HEK293 (cell line): ENCODE measurements around the gene ABCB10.

Experiments used
- CTCF ChIA-PET: fragments of 350-600 bp; formaldehyde crosslinking; extraction: SDS; loops from one replicate; lab custom pipeline; 2021; ENCODE audit warnings: antibody characterized with exemption; lab: Yijun Ruan, JAX
- POLR2A ChIA-PET: fragments of 300-600 bp; formaldehyde crosslinking; extraction: SDS; loops from one replicate; lab custom pipeline; 2020; ENCODE audit warnings: antibody characterized with exemption, inconsistent platforms; lab: Yijun Ruan, JAX
- H3K27ac ChIP-seq: fragments of 200-500 bp; sonication (Bioruptor generic); 2 replicates; pipeline ENCODE4 v1.5.1; 2014; ENCODE audit warnings: low read depth, low read length, control low read depth, inconsistent platforms; ENCODE audit errors: extremely low read depth
- H3K36me3 ChIP-seq, 2 experiments: fragments of 200-500 bp in 1 of 2; sonication (Bioruptor generic) in 1 of 2; 1 replicate in 1 of 2; 2 replicates in 1 of 2; pipeline ENCODE4 v1.5.1; 2014 to 2017; ENCODE audit warnings: inconsistent platforms in 2 of 2, low read length in 2 of 2; ENCODE audit not compliant: control insufficient read depth in 2 of 2, insufficient read depth in 1 of 2
- H3K4me1 ChIP-seq: fragments of 200-500 bp; sonication (Bioruptor generic); 2 replicates; pipeline ENCODE4 v1.5.1; 2014; ENCODE audit warnings: mild to moderate bottlenecking, low read length, inconsistent platforms; ENCODE audit not compliant: control insufficient read depth, insufficient read depth
- H3K4me3 ChIP-seq: 2 replicates; pipeline ENCODE4 v1.5.1; 2011; ENCODE audit warnings: low read depth, mild to moderate bottlenecking, control low read depth, low read length, moderate library complexity
- H3K9me3 ChIP-seq: fragments of 200-500 bp; sonication (Bioruptor generic); 2 replicates; pipeline ENCODE4 v1.5.1; 2014; ENCODE audit warnings: low read depth, low read length, inconsistent platforms; ENCODE audit not compliant: control insufficient read depth, insufficient read depth
- PRDM1 ChIP-seq: fragments of 450-650 bp; formaldehyde crosslinking; IDR thresholded peaks from 2 replicates; pipeline ENCODE4; 2016; ENCODE audit warnings: missing biosample characterization, missing genetic modification characterization
- SCRT1 ChIP-seq: fragments of 450-650 bp; formaldehyde crosslinking; IDR thresholded peaks from 2 replicates; pipeline ENCODE4 v1.5.1; 2016; ENCODE audit warnings: missing biosample characterization, missing genetic modification characterization, borderline replicate concordance
- SCRT2 ChIP-seq: fragments of 450-650 bp; formaldehyde crosslinking; IDR thresholded peaks from 2 replicates; pipeline ENCODE4 v1.5.1; 2016; ENCODE audit warnings: missing biosample characterization, missing genetic modification characterization
- YY2 ChIP-seq: fragments of 450-650 bp; formaldehyde crosslinking; IDR thresholded peaks from 2 replicates; pipeline ENCODE4 v1.5.1; 2016; ENCODE audit warnings: missing biosample characterization, missing genetic modification characterization
- ZBTB17 ChIP-seq: fragments of 450-650 bp; formaldehyde crosslinking; IDR thresholded peaks from 2 replicates; pipeline ENCODE4 v1.5.1; 2016; ENCODE audit warnings: missing biosample characterization, missing genetic modification characterization
- ZFP69B ChIP-seq: fragments of 450-650 bp; formaldehyde crosslinking; IDR thresholded peaks from 2 replicates; pipeline ENCODE4 v1.5.1; 2016; ENCODE audit warnings: missing biosample characterization, missing genetic modification characterization
- ZIC2 ChIP-seq: fragments of 450-650 bp; formaldehyde crosslinking; IDR thresholded peaks from 2 replicates; pipeline ENCODE4 v1.5.1; 2016; ENCODE audit warnings: missing biosample characterization, missing genetic modification characterization
- ZNF132 ChIP-seq: fragments of 450-650 bp; formaldehyde crosslinking; IDR thresholded peaks from 2 replicates; pipeline ENCODE4 v1.5.1; 2017; ENCODE audit warnings: missing biosample characterization, missing genetic modification characterization, borderline replicate concordance
- ZNF133 ChIP-seq: fragments of 450-650 bp; formaldehyde crosslinking; IDR thresholded peaks from 2 replicates; pipeline ENCODE4 v1.5.1; 2016; ENCODE audit warnings: missing biosample characterization, missing genetic modification characterization
- ZNF155 ChIP-seq: fragments of 450-650 bp; formaldehyde crosslinking; IDR thresholded peaks from 2 replicates; pipeline ENCODE4 v1.5.1; 2016; ENCODE audit warnings: missing biosample characterization, missing genetic modification characterization
- ZNF214 ChIP-seq: fragments of 450-650 bp; formaldehyde crosslinking; IDR thresholded peaks from 2 replicates; pipeline ENCODE4 v1.5.1; 2017; ENCODE audit warnings: missing biosample characterization, mild to moderate bottlenecking, missing genetic modification characterization, borderline replicate concordance
- ZNF266 ChIP-seq: fragments of 450-650 bp; formaldehyde crosslinking; IDR thresholded peaks from 2 replicates; pipeline ENCODE4 v1.5.1; 2016; ENCODE audit warnings: missing biosample characterization, missing genetic modification characterization, low read depth
- ZNF292 ChIP-seq: fragments of 450-650 bp; formaldehyde crosslinking; IDR thresholded peaks from 2 replicates; pipeline ENCODE4 v1.5.1; 2016; ENCODE audit warnings: low read depth, missing biosample characterization, missing genetic modification characterization, borderline replicate concordance
- ZNF302 ChIP-seq: fragments of 450-650 bp; formaldehyde crosslinking; IDR thresholded peaks from 2 replicates; pipeline ENCODE4 v1.5.1; 2016; ENCODE audit warnings: missing biosample characterization, missing genetic modification characterization, low read depth
- ZNF324 ChIP-seq: fragments of 450-650 bp; formaldehyde crosslinking; IDR thresholded peaks from 2 replicates; pipeline ENCODE4 v1.5.1; 2016; ENCODE audit warnings: missing biosample characterization, missing genetic modification characterization
- ZNF404 ChIP-seq: fragments of 450-650 bp; formaldehyde crosslinking; IDR thresholded peaks from 2 replicates; pipeline ENCODE4 v1.5.1; 2017; ENCODE audit warnings: missing biosample characterization, missing genetic modification characterization
- ZNF433 ChIP-seq: fragments of 450-650 bp; formaldehyde crosslinking; IDR thresholded peaks from 2 replicates; pipeline ENCODE4 v1.5.1; 2016; ENCODE audit warnings: missing biosample characterization, missing genetic modification characterization, low read depth
- ZNF600 ChIP-seq: fragments of 450-650 bp; formaldehyde crosslinking; IDR thresholded peaks from 2 replicates; pipeline ENCODE4 v1.5.1; 2016; ENCODE audit warnings: missing biosample characterization, missing genetic modification characterization
- ZNF658 ChIP-seq: fragments of 450-650 bp; formaldehyde crosslinking; IDR thresholded peaks from 2 replicates; pipeline ENCODE4; 2016; ENCODE audit warnings: missing biosample characterization, missing genetic modification characterization
- ZNF677 ChIP-seq: fragments of 450-650 bp; IDR thresholded peaks from 2 replicates; pipeline ENCODE4 v1.5.0; 2018; ENCODE audit warnings: missing biosample characterization, mild to moderate bottlenecking, missing genetic modification characterization, moderate library complexity
- ZNF785 ChIP-seq: fragments of 450-650 bp; formaldehyde crosslinking; IDR thresholded peaks from 2 replicates; pipeline ENCODE4 v1.5.1; 2016; ENCODE audit warnings: missing biosample characterization, missing genetic modification characterization
- TF ChIP-seq, protein P1 (sequence below): fragments of 450-650 bp; formaldehyde crosslinking; IDR thresholded peaks from 2 replicates; pipeline ENCODE4 v1.5.1; 2016; ENCODE audit warnings: missing biosample characterization, missing genetic modification characterization, borderline replicate concordance
- TF ChIP-seq, protein P2 (sequence below): fragments of 450-650 bp; formaldehyde crosslinking; IDR thresholded peaks from 2 replicates; pipeline ENCODE4 v1.5.1; 2017; ENCODE audit warnings: missing biosample characterization, missing genetic modification characterization
- TF ChIP-seq, protein P3 (sequence below): fragments of 450-650 bp; formaldehyde crosslinking; IDR thresholded peaks from 2 replicates; pipeline ENCODE4 v1.5.1; 2017; ENCODE audit warnings: missing biosample characterization, missing genetic modification characterization
- TF ChIP-seq, protein P4 (sequence below): fragments of 450-650 bp; IDR thresholded peaks from 2 replicates; pipeline ENCODE4 v1.5.1; 2018; ENCODE audit warnings: missing biosample characterization, mild to moderate bottlenecking, missing genetic modification characterization

Gene ABCB10

DNA sequence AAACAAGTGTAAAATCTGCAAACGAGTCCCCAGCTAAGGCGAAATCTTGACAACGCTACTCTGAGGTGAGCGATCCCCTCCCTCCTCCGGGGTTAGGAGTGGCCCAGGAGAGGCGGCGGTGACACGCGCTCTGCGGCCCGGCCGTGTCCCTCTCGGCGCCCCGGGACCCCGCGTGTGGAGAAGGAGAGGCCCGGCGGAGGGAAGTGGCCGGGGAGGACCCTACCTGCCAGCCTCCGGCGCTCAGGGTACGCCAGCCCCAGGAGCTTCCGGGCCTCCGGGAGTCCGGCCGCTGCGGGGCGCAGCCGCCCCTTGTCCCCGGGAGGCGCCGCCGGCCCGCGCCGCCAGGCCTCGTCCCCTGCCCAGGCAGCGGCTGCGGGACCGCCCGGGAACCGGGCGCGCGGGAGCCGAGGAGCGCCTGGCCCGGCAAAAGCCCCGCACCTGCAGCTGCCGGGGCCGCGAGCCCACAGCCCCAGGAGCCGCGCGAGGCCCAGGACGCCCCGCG, 543 bp downstream of the ABCB10 start (continued):
- no peak for TF ChIP-seq ZNF266 (tag by site-specific recombination)
- TF ChIP-seq ZNF658 (tag by site-specific recombination) = no peak
- no peak for TF ChIP-seq ZNF302
- no peak for TF ChIP-seq ZNF155

DNA sequence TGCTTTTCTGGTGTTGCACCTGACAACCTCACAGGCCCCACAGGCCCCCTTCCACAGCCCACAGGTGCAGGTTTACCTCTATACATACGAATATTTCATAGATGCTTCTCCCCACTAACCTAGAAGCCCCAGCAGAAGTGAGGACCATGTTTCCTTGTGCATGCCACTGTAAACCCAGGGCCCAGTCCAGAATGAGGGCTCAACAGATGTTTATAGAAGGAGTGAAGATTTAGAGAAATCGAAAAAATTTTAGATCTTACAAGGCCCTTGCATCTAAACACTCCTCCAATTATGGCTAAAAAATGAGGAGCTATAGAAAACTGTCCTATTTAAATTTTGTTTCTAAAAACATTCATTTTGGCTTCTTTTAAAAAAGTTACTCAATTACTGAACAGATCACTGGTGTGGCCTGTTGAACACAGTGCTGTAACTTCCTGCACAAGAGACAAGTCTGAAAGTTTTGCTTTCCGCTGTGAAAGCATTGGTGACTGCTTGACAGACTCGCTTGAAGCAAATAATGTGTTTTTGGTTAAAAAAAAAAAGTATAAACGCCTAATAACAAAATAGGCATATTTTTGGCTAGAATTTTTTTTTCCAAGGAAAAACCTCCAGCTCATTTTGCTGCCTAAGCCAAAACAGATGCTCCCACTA, 1.2 kb downstream of the ABCB10 start:
- H3K27ac ChIP-seq = peak overlapping the region; percentile 98
- POLR2A ChIA-PET = interaction anchor here (2.5 to 3.5 kb wide), 2 partner anchors 49 to 67 kb away, joined by 44 to 102 read pairs; partner anchors contain the start of genes NUP133, TAF5L and URB2

DNA sequence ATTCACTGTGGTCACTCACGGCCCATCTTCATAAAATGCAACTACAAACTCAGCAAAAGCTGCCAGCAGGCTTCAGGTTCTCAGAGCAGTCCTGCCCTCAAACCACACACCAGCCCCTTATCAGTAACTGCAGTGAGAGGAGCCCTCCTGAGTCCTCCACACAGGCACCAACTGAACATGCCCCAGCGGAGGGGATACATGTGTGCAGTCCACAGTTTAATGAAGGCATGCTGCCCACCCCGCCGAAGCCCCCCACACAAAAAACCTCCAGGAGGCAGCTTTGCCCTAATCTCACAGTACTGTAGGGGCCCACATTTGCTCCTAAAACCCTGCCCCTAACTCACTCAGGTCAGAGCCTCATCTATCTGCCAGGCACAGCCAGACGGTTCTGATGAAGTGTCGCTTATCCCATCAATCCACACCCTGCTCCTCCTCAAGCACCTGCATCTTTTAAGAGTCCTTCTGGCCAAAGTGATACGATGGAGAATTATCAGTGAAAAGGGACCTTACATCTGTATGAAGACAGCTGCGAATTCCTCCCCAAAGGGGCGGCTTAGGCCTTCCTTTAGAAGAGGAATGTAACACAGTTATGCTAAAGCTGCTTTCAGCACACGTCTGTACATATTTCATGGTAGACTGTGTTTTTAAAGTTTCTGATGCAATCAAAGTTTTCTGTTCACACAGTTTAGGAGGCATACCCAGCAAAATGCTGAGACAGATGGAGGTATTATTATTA, 3.5 kb downstream of the ABCB10 start:
- no peak overlapping the region for H3K27ac ChIP-seq
- POLR2A ChIA-PET = interaction anchor here (0.6 to 1.4 kb wide), 5 partner anchors 47 to 427 kb away, joined by 3 to 5 read pairs (median 3); partner anchors contain the start of gene NUP133
- TF ChIP-seq ZNF433 (tag by site-specific recombination) (no peak), ZBTB17 (0 out of 2 replicates have a peak, but pooled peaks have one; percentile 59), ZNF214 (no peak), ZNF600 (tag by site-specific recombination) (peak; percentile 59; the same call in 1 of the 2 replicates), ZFP69B (tag by site-specific recombination) (peak; percentile 53; the same call in 1 of the 2 replicates)
- TF ChIP-seq, protein P1, sequence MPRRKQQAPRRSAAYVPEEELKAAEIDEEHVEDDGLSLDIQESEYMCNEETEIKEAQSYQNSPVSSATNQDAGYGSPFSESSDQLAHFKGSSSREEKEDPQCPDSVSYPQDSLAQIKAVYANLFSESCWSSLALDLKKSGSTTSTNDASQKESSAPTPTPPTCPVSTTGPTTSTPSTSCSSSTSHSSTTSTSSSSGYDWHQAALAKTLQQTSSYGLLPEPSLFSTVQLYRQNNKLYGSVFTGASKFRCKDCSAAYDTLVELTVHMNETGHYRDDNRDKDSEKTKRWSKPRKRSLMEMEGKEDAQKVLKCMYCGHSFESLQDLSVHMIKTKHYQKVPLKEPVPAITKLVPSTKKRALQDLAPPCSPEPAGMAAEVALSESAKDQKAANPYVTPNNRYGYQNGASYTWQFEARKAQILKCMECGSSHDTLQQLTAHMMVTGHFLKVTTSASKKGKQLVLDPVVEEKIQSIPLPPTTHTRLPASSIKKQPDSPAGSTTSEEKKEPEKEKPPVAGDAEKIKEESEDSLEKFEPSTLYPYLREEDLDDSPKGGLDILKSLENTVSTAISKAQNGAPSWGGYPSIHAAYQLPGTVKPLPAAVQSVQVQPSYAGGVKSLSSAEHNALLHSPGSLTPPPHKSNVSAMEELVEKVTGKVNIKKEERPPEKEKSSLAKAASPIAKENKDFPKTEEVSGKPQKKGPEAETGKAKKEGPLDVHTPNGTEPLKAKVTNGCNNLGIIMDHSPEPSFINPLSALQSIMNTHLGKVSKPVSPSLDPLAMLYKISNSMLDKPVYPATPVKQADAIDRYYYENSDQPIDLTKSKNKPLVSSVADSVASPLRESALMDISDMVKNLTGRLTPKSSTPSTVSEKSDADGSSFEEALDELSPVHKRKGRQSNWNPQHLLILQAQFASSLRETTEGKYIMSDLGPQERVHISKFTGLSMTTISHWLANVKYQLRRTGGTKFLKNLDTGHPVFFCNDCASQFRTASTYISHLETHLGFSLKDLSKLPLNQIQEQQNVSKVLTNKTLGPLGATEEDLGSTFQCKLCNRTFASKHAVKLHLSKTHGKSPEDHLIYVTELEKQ (tag by site-specific recombination) = no peak

More for the DNA sequence above, 1.2 kb downstream of the ABCB10 start:
- TF ChIP-seq YY2 = no peak
- TF ChIP-seq ZNF133 (tag by site-specific recombination) = no peak
- TF ChIP-seq ZNF677 = no peak
- TF ChIP-seq SCRT1 = peak; percentile 80
- TF ChIP-seq ZNF404 (tag by site-specific recombination) = no peak
- no peak for TF ChIP-seq ZNF324 (tag by site-specific recombination)
- TF ChIP-seq ZNF132 = no peak
- TF ChIP-seq ZIC2 (tag by site-specific recombination) = no peak
- no peak for TF ChIP-seq ZNF785 (tag by site-specific recombination)
- TF ChIP-seq PRDM1 (tag by site-specific recombination) = peak; percentile 84
- TF ChIP-seq ZNF292 = no peak
- TF ChIP-seq, protein P2, sequence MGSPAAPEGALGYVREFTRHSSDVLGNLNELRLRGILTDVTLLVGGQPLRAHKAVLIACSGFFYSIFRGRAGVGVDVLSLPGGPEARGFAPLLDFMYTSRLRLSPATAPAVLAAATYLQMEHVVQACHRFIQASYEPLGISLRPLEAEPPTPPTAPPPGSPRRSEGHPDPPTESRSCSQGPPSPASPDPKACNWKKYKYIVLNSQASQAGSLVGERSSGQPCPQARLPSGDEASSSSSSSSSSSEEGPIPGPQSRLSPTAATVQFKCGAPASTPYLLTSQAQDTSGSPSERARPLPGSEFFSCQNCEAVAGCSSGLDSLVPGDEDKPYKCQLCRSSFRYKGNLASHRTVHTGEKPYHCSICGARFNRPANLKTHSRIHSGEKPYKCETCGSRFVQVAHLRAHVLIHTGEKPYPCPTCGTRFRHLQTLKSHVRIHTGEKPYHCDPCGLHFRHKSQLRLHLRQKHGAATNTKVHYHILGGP (tag by site-specific recombination) = no peak
- TF ChIP-seq, protein P3, sequence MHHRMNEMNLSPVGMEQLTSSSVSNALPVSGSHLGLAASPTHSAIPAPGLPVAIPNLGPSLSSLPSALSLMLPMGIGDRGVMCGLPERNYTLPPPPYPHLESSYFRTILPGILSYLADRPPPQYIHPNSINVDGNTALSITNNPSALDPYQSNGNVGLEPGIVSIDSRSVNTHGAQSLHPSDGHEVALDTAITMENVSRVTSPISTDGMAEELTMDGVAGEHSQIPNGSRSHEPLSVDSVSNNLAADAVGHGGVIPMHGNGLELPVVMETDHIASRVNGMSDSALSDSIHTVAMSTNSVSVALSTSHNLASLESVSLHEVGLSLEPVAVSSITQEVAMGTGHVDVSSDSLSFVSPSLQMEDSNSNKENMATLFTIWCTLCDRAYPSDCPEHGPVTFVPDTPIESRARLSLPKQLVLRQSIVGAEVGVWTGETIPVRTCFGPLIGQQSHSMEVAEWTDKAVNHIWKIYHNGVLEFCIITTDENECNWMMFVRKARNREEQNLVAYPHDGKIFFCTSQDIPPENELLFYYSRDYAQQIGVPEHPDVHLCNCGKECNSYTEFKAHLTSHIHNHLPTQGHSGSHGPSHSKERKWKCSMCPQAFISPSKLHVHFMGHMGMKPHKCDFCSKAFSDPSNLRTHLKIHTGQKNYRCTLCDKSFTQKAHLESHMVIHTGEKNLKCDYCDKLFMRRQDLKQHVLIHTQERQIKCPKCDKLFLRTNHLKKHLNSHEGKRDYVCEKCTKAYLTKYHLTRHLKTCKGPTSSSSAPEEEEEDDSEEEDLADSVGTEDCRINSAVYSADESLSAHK (tag by site-specific recombination) = no peak
- TF ChIP-seq, protein P4, sequence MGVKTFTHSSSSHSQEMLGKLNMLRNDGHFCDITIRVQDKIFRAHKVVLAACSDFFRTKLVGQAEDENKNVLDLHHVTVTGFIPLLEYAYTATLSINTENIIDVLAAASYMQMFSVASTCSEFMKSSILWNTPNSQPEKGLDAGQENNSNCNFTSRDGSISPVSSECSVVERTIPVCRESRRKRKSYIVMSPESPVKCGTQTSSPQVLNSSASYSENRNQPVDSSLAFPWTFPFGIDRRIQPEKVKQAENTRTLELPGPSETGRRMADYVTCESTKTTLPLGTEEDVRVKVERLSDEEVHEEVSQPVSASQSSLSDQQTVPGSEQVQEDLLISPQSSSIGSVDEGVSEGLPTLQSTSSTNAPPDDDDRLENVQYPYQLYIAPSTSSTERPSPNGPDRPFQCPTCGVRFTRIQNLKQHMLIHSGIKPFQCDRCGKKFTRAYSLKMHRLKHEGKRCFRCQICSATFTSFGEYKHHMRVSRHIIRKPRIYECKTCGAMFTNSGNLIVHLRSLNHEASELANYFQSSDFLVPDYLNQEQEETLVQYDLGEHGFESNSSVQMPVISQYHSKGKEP (tag by site-specific recombination) = no peak
- peak; percentile 97 for TF ChIP-seq SCRT2 (tag by site-specific recombination)
- Histone ChIP-seq H3K36me3 (peaks cover 0 to 5% of the 10 kb centered on the region in 2 experiments; a peak in 2 of 3 replicates), H3K4me1 (peaks cover 15% of the 10 kb centered on the region), H3K4me3 (peak overlapping the region; percentile 76), H3K9me3 (no peaks in the 10 kb centered on the region)
- CTCF ChIA-PET = interaction anchor here (0.6 to 2.7 kb wide), 13 partner anchors 8 to 1286 kb away, joined by 3 to 26 read pairs (median 4); partner anchors contain the start of genes TAF5L and URB2

More for the DNA sequence above, 3.5 kb downstream of the ABCB10 start:
- Histone ChIP-seq H3K36me3 (peaks cover 0 to 5% of the 10 kb centered on the region in 2 experiments; a peak in 2 of 3 replicates), H3K4me3 (no peak overlapping the region), H3K9me3 (no peaks in the 10 kb centered on the region), H3K4me1 (peaks cover 26% of the 10 kb centered on the region)
- CTCF ChIA-PET = interaction anchor here (0.8 kb wide), 1 partner anchor 27 kb away, joined by 3 read pairs; no protein-coding TSS in a partner anchor
